H1 (cell line): Measurements from ENCODE around the gene HLA-E. TPM values are rescaled to one million over a fixed set of nuclear protein-coding genes. Genes with fewer than 3 reads are reported as not detected.

Experiments used
- ASH2L ChIP-seq: fragments of 200-600, 300-600 bp; sonication (generic); IDR thresholded peaks from one replicate; pipeline ENCODE4 v1.7.1; 2017; ENCODE audit warnings: low read length
- BRCA1 ChIP-seq: IDR thresholded peaks from 2 replicates; pipeline ENCODE4 v1.6.1; 2012; ENCODE audit warnings: low read depth, low read length, improper control_type of control experiment
- CHD1 ChIP-seq: IDR thresholded peaks from 2 replicates; pipeline ENCODE4 v1.6.1; 2012; ENCODE audit warnings: low read depth, low read length, improper control_type of control experiment
- CHD2 ChIP-seq: IDR thresholded peaks from 2 replicates; pipeline ENCODE4 v1.6.1; 2012; ENCODE audit warnings: low read length, improper control_type of control experiment
- E2F6 ChIP-seq: IDR thresholded peaks from 2 replicates; pipeline ENCODE4 v1.6.1; 2012; ENCODE audit warnings: inconsistent platforms
- GTF2F1 ChIP-seq: IDR thresholded peaks from 2 replicates; pipeline ENCODE4 v1.6.1; 2012; ENCODE audit warnings: low read depth, low read length, improper control_type of control experiment, borderline replicate concordance
- KDM1A ChIP-seq: fragments of 200-600, 300-600 bp; sonication (generic); IDR thresholded peaks from 2 replicates; pipeline ENCODE4 v1.7.1; 2016; ENCODE audit warnings: mild to moderate bottlenecking, low read length, borderline replicate concordance
- KDM4A ChIP-seq: IDR thresholded peaks from one replicate; pipeline ENCODE4 v1.7.1; 2012; ENCODE audit warnings: low read depth, mild to moderate bottlenecking, moderate library complexity, low read length, inconsistent platforms; ENCODE audit not compliant: severe bottlenecking
- MAFK ChIP-seq: IDR thresholded peaks from 2 replicates; pipeline ENCODE4 v1.6.1; 2012; ENCODE audit warnings: low read depth, mild to moderate bottlenecking, improper control_type of control experiment, low read length
- PHF8 ChIP-seq: fragments of 200-600 bp; sonication (generic); conservative IDR thresholded peaks from 2 replicates; pipeline ENCODE4 v1.7.1; 2012; ENCODE audit warnings: low read depth, mild to moderate bottlenecking, inconsistent platforms, low read length, moderate library complexity
- POLR2A ChIP-seq, 2 experiments: IDR thresholded peaks; 1 replicate in 1 of 2; 2 replicates in 1 of 2; pipeline ENCODE4 v1.6.1; 2011; ENCODE audit warnings: low read depth in 2 of 2, low read length in 2 of 2, mild to moderate bottlenecking in 2 of 2; ENCODE audit errors: control extremely low read depth in 1 of 2
- POLR2AphosphoS5 ChIP-seq: IDR thresholded peaks from 2 replicates; pipeline ENCODE4 v1.6.1; 2011; ENCODE audit warnings: low read depth, low read length
- POU5F1 ChIP-seq: IDR thresholded peaks from 2 replicates; pipeline ENCODE4 v1.6.1; 2011; ENCODE audit warnings: low read depth, mild to moderate bottlenecking, low read length, moderate library complexity
- RAD21 ChIP-seq, 2 experiments: IDR thresholded peaks in 1 of 2; conservative IDR thresholded peaks in 1 of 2; 2 replicates each; pipeline ENCODE4 v1.6.1; 2011; ENCODE audit warnings: low read depth in 2 of 2, low read length in 2 of 2, improper control_type of control experiment in 1 of 2, inconsistent platforms in 1 of 2, mild to moderate bottlenecking in 1 of 2, moderate library complexity in 1 of 2
- RBBP5 ChIP-seq: IDR thresholded peaks from 2 replicates; pipeline ENCODE4 v1.7.1; 2012; ENCODE audit warnings: low read depth, mild to moderate bottlenecking, inconsistent platforms, low read length, moderate library complexity, borderline replicate concordance
- RFX5 ChIP-seq: IDR thresholded peaks from 2 replicates; pipeline ENCODE4 v1.6.1; 2011; ENCODE audit warnings: low read depth, low read length, improper control_type of control experiment, borderline replicate concordance
- SIN3A ChIP-seq, 2 experiments: IDR thresholded peaks in 1 of 2; conservative IDR thresholded peaks in 1 of 2; 2 replicates each; pipeline ENCODE4 v1.6.1; 2011 to 2012; ENCODE audit warnings: low read length in 2 of 2, improper control_type of control experiment in 1 of 2, low read depth in 1 of 2, mild to moderate bottlenecking in 1 of 2
- SIRT6 ChIP-seq: IDR thresholded peaks from one replicate; pipeline ENCODE4 v1.7.1; 2012; ENCODE audit warnings: low read length, inconsistent platforms
- SP4 ChIP-seq: IDR thresholded peaks from 2 replicates; pipeline ENCODE4 v1.6.1; 2012; ENCODE audit warnings: low read length, inconsistent platforms
- TBP ChIP-seq: IDR thresholded peaks from 2 replicates; pipeline ENCODE4 v1.6.1; 2011; ENCODE audit warnings: low read depth, low read length, improper control_type of control experiment
- polyA plus RNA-seq, 7 experiments: library from polyadenylated mRNA; depleted of rRNA in 3 of 7; stranded (reverse) in 5 of 7; unstranded in 2 of 7; fragments of >200 nt in 5 of 7; fragments of 200-250 nt in 2 of 7; gene quantifications; 1 replicate in 5 of 7; 2 replicates in 1 of 7; 4 replicates in 1 of 7; pipeline versions ENCODE4 v1.2.1 to v1.2.3, GENCODE V29; 2011 to 2013; ENCODE audit warnings: missing spikeins in 2 of 7, mixed read lengths in 2 of 7
- total RNA-seq: library from RNA; stranded (reverse); fragmentation: NEBNext Ultra II Directional; extraction: Animal tissue kit (Norgen Biotek cat#: 25700); gene quantifications from 2 replicates; pipeline ENCODE4 v1.2.1, GENCODE V29; 2021

The HLA-E gene
- total and polyA plus RNA-seq, 2 of the 8 experiments (the other 6 are each of a cell fraction or from before 2014, with no cell fraction given), result 20.2 to 28.0 TPM

GRCh38 chr6:30489081-30490025, at the start of gene HLA-E (continued):
- TF ChIP-seq PHF8 (peak; percentile 94), POLR2AphosphoS5 (peak; percentile 94), BRCA1 (no peak), RAD21 (IDR thresholded peaks at IDR 0.05 in 1 of 2, conservative IDR thresholded peaks at IDR 0.05 in 1 of 2; ENCODE audit: low read depth in 2 of 2, low read length in 2 of 2) (0 out of 4 replicates have a peak, but pooled peaks of 1 of the 2 experiments have one; percentile 2), KDM1A (peak; percentile 63; the same call in 1 of the 2 replicates), SIRT6 (no peak), SP4 (no peak), RFX5 (peak; percentile 97), POU5F1 (no peak), MAFK (peak; percentile 24; the same call in 1 of the 2 replicates), E2F6 (no peak), GTF2F1 (peak; percentile 83; the same call in 1 of the 2 replicates), SIN3A (conservative IDR thresholded peaks at IDR 0.05 in 1 of 2, IDR thresholded peaks at IDR 0.05 in 1 of 2; ENCODE audit: low read depth in 1 of 2, low read length in 2 of 2) (0 out of 4 replicates have a peak, but pooled peaks have one; percentile 15 to 26), POLR2A (IDR thresholded peaks at IDR 0.05; ENCODE audit: control extremely low read depth in 1 of 2, low read depth in 2 of 2, low read length in 2 of 2) (peak; percentile 98), KDM4A (peak; percentile 59), CHD1 (no peak), ASH2L (peak; percentile 36), TBP (peak; percentile 96), CHD2 (peak; percentile 57; the same call in 1 of the 2 replicates), RBBP5 (peak; percentile 27; the same call in 1 of the 2 replicates)
